Liver (tissue), 9 donors: ENCODE results near the gene CCP110. TPM values are rescaled to one million over a fixed set of nuclear protein-coding genes. Genes with fewer than 3 reads are reported as not detected.

ENCODE experiments used
- DNase-seq: peaks from one replicate; pipeline ENCODE4 v3.0.0-alpha.2; 2017; ENCODE audit warnings: low spot score
- H3K27ac ChIP-seq, 2 donors: one replicate each; pipeline ENCODE4 v1.7.0; 2013; ENCODE audit warnings: inconsistent platforms in 2 of 2, low read length in 2 of 2, control low read depth in 1 of 2, low read depth in 1 of 2, mild to moderate bottlenecking in 1 of 2
- H3K27me3 ChIP-seq, 4 donors: one replicate each; pipeline versions ENCODE4 v1.6.1 to v1.7.0; 2013; ENCODE audit warnings: low read length in 3 of 4, inconsistent platforms in 1 of 4, mild to moderate bottlenecking in 1 of 4, moderate library complexity in 1 of 4; ENCODE audit not compliant: control insufficient read depth in 4 of 4, insufficient read depth in 4 of 4
- H3K36me3 ChIP-seq, 4 donors: one replicate each; pipeline versions ENCODE4 v1.6.1 to v1.7.0; 2013; ENCODE audit warnings: low read length in 3 of 4, mild to moderate bottlenecking in 3 of 4, low read depth in 1 of 4, moderate library complexity in 1 of 4; ENCODE audit not compliant: control insufficient read depth in 4 of 4, insufficient read depth in 3 of 4
- H3K4me1 ChIP-seq, 4 donors: one replicate each; pipeline versions ENCODE4 v1.6.1 to v1.7.0; 2013; ENCODE audit warnings: low read length in 3 of 4, mild to moderate bottlenecking in 3 of 4, moderate library complexity in 1 of 4; ENCODE audit not compliant: control insufficient read depth in 4 of 4, insufficient read depth in 4 of 4
- H3K4me3 ChIP-seq, 3 donors: one replicate each; pipeline versions ENCODE4 v1.6.1 to v1.7.0; 2013; ENCODE audit warnings: low read length in 3 of 3, control low read depth in 1 of 3, low read depth in 1 of 3, mild to moderate bottlenecking in 1 of 3
- H3K9ac ChIP-seq, 2 donors: one replicate each; pipeline ENCODE4 v1.7.0; 2013; ENCODE audit warnings: low read length in 2 of 2, mild to moderate bottlenecking in 2 of 2, moderate library complexity in 2 of 2, control low read depth in 1 of 2, low read depth in 1 of 2
- H3K9me3 ChIP-seq, 4 donors: one replicate each; pipeline versions ENCODE4 v1.6.1 to v1.7.0; 2013; ENCODE audit warnings: low read length in 3 of 4; ENCODE audit not compliant: control insufficient read depth in 4 of 4
- ATF3 ChIP-seq: IDR thresholded peaks from 2 replicates; pipeline ENCODE4 v1.6.1; 2016; ENCODE audit warnings: antibody characterized with exemption
- EGR1 ChIP-seq, 2 donors: IDR thresholded peaks; 2 replicates each; pipeline ENCODE4 v1.6.1; 2016 to 2018; ENCODE audit warnings: antibody characterized with exemption in 2 of 2, low read depth in 2 of 2
- FOXA1 ChIP-seq: IDR thresholded peaks from 2 replicates; pipeline ENCODE4 v1.6.1; 2016; ENCODE audit warnings: antibody characterized with exemption
- GABPA ChIP-seq, 2 donors: IDR thresholded peaks in 1 of 2; conservative IDR thresholded peaks in 1 of 2; 2 replicates each; pipeline ENCODE4 v1.6.1; 2016; ENCODE audit warnings: antibody characterized with exemption in 2 of 2, mild to moderate bottlenecking in 1 of 2, moderate library complexity in 1 of 2
- HNF4A ChIP-seq, 2 donors: conservative IDR thresholded peaks; 2 replicates each; pipeline ENCODE4 v1.6.1; 2016; ENCODE audit warnings: antibody characterized with exemption in 2 of 2, mild to moderate bottlenecking in 2 of 2
- HNF4G ChIP-seq: IDR thresholded peaks from 2 replicates; pipeline ENCODE4 v1.6.1; 2016; ENCODE audit warnings: antibody characterized with exemption
- NR2F2 ChIP-seq: IDR thresholded peaks from 2 replicates; pipeline ENCODE4 v1.6.1; 2016; ENCODE audit warnings: antibody characterized with exemption
- RAD21 ChIP-seq, 2 donors: IDR thresholded peaks; 2 replicates each; pipeline ENCODE4 v1.6.1; 2016; ENCODE audit warnings: antibody characterized with exemption in 2 of 2, mild to moderate bottlenecking in 2 of 2
- REST ChIP-seq: IDR thresholded peaks from 2 replicates; pipeline ENCODE4 v1.6.1; 2016; ENCODE audit warnings: antibody characterized with exemption, mild to moderate bottlenecking
- RXRA ChIP-seq, 2 donors: IDR thresholded peaks; 2 replicates each; pipeline ENCODE4 v1.6.1; 2017 to 2018; ENCODE audit warnings: antibody characterized with exemption in 2 of 2, mild to moderate bottlenecking in 1 of 2
- TAF1 ChIP-seq: conservative IDR thresholded peaks from 2 replicates; pipeline ENCODE4 v1.6.1; 2016; ENCODE audit warnings: antibody characterized with exemption, mild to moderate bottlenecking
- YY1 ChIP-seq: IDR thresholded peaks from 2 replicates; pipeline ENCODE4 v1.6.1; 2016; ENCODE audit warnings: antibody characterized with exemption, mild to moderate bottlenecking
- WGBS: extraction: QIAGEN DNeasy Blood & Tissue Kit; methylation state at CpG from one replicate; pipeline ENCODE4 v1.1.7; 2013; 5-methylcytosine and 5-hydroxymethylcytosine counted together
- polyA plus RNA-seq, 2 donors: library from polyadenylated mRNA; stranded (reverse) in 1 of 2; unstranded in 1 of 2; fragments of 200-250 nt in 1 of 2; fragments of >200 nt in 1 of 2; fragmentation: Nextera tagmentation in 1 of 2; extraction: Ambion mirVana in 1 of 2; gene quantifications; one replicate each; pipeline versions ENCODE4 v1.2.1 to v1.2.3, GENCODE V29; 2013 to 2015
- total RNA-seq, 2 donors: library from RNA; depleted of rRNA; stranded (reverse); fragments of >200 nt; gene quantifications; one replicate each; pipeline ENCODE4 v1.2.3, GENCODE V29; 2014
- TF ChIP-seq, protein P1 (sequence below): fragments of 150-350 bp; IDR thresholded peaks from 2 replicates; pipeline ENCODE4 v1.5.1; 2017; ENCODE audit warnings: improper control_type of control experiment, low read depth, low read length; ENCODE audit not compliant: missing input control
- TF ChIP-seq, protein P2 (sequence below): IDR thresholded peaks from 2 replicates; pipeline ENCODE4 v1.6.1; 2016; ENCODE audit warnings: antibody characterized with exemption
- donor health status: healthy.
- donor health status: healthy.
- donor health status: healthy.
- donor health status: healthy.
- donor health status: healthy.

Gene CCP110
- total and polyA plus RNA-seq, 4 donors, result 1.8 to 25.0 (median 5.5) TPM

- no peak for DNase-seq
- Histone ChIP-seq H3K36me3 (peaks cover 0 to 12% (median 4%) of the 10 kb centered on the region in 4 donors), H3K4me3 (no peak overlapping the region), H3K9me3 (no peaks in the 10 kb centered on the region), H3K9ac (no peak overlapping the region), H3K27ac (no peak overlapping the region), H3K4me1 (peaks cover 0 to 20% (median 13%) of the 10 kb centered on the region in 4 donors), H3K27me3 (no peaks in the 10 kb centered on the region)
- no peak for TF ChIP-seq EGR1 (IDR thresholded peaks at IDR 0.05; ENCODE audit: low read depth in 2 of 2)
- 87% methylated on average over 2 of the region's 2 CpGs for WGBS
Observed at GRCh38 chr16:19518388-19518787, 5.4 kb upstream of the CCP110 start.

DNA sequence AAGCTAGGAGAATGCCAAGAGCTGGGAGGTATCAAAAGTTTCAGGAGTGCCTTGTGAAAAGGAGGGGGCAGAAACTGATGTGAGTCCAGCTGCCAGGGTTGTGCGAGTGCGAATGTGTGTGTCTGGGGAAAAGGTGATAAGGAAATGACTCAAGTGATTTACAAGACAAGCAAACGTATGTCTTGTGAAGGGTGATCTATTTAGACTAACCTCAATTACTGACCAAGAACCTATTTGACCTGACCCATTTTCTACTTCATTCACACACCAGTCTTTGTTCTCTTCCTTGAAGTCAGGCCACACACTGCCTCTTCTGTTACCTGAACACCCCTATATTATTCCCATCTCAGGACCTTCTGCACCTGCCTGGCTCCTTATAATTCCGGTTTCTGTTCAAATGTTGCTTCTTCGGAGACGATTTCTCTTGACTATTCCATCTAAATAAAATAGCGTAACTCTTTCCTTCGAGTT is 2.8 kb upstream of the CCP110 start:
- peak; percentile 55 for DNase-seq
- no peak for TF ChIP-seq RXRA (IDR thresholded peaks at IDR 0.05)
- no peak for TF ChIP-seq YY1
- no peak for TF ChIP-seq REST
- TF ChIP-seq HNF4A (conservative IDR thresholded peaks at IDR 0.05), result no peak
- TF ChIP-seq, protein P1, sequence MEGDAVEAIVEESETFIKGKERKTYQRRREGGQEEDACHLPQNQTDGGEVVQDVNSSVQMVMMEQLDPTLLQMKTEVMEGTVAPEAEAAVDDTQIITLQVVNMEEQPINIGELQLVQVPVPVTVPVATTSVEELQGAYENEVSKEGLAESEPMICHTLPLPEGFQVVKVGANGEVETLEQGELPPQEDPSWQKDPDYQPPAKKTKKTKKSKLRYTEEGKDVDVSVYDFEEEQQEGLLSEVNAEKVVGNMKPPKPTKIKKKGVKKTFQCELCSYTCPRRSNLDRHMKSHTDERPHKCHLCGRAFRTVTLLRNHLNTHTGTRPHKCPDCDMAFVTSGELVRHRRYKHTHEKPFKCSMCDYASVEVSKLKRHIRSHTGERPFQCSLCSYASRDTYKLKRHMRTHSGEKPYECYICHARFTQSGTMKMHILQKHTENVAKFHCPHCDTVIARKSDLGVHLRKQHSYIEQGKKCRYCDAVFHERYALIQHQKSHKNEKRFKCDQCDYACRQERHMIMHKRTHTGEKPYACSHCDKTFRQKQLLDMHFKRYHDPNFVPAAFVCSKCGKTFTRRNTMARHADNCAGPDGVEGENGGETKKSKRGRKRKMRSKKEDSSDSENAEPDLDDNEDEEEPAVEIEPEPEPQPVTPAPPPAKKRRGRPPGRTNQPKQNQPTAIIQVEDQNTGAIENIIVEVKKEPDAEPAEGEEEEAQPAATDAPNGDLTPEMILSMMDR, result no peak
- TF ChIP-seq HNF4G, result no peak
- TF ChIP-seq GABPA (IDR thresholded peaks at IDR 0.05 in 1 of 2, conservative IDR thresholded peaks at IDR 0.05 in 1 of 2), result no peak
- no peak for TF ChIP-seq NR2F2
- H3K27me3 ChIP-seq, result no peaks in the 10 kb centered on the region
- peak overlapping the region in 1 of 2 donors; percentile 85 for H3K27ac ChIP-seq
- peaks cover 0 to 20% (median 17%) of the 10 kb centered on the region in 4 donors for H3K4me1 ChIP-seq
- H3K9ac ChIP-seq, result peak overlapping the region in 1 of 2 donors; percentile 84
- no peaks in the 10 kb centered on the region for H3K9me3 ChIP-seq
- peak overlapping the region; percentile 70 to 88 (median 83) for H3K4me3 ChIP-seq
- H3K36me3 ChIP-seq, result peaks cover 0 to 6% (median 4%) of the 10 kb centered on the region in 4 donors
- WGBS, result 30% methylated on average over 8 of the region's 8 CpGs

GRCh38 chr16:19521471-19522396 is 2.0 kb upstream of the CCP110 start, which contains the start of gene GDE1:
TSS of gene GDE1 (minus strand) at chr16:19522098. CDS start at chr16:19521964, 134 bp downstream.
- peaks cover 0 to 20% (median 17%) of the 10 kb centered on the region in 4 donors for H3K4me1 ChIP-seq
- WGBS, result under 1% methylated on average over 62 of the region's 62 CpGs
- H3K9ac ChIP-seq, result peak within 1 kb of the TSS; percentile 58 to 84
- DNase-seq, result peak; percentile 96
- H3K9me3 ChIP-seq, result no peaks in the 10 kb centered on the region
- no peaks in the 10 kb centered on the region for H3K27me3 ChIP-seq
- peak within 1 kb of the TSS; percentile 70 to 88 (median 83) for H3K4me3 ChIP-seq
- H3K36me3 ChIP-seq, result peaks cover 0 to 2% (median under 1%) of the 10 kb centered on the region in 4 donors
- H3K27ac ChIP-seq, result peak within 1 kb of the TSS; percentile 61 to 85
- TF ChIP-seq ATF3 (no peak), TAF1 (no peak), FOXA1 (no peak), REST (peak; percentile 63), GABPA (IDR thresholded peaks at IDR 0.05 in 1 of 2, conservative IDR thresholded peaks at IDR 0.05 in 1 of 2) (no peak), EGR1 (IDR thresholded peaks at IDR 0.05; ENCODE audit: low read depth in 2 of 2) (peak in 1 of 2 donors; percentile 30), RAD21 (IDR thresholded peaks at IDR 0.05) (no peak)
- TF ChIP-seq, protein P2, sequence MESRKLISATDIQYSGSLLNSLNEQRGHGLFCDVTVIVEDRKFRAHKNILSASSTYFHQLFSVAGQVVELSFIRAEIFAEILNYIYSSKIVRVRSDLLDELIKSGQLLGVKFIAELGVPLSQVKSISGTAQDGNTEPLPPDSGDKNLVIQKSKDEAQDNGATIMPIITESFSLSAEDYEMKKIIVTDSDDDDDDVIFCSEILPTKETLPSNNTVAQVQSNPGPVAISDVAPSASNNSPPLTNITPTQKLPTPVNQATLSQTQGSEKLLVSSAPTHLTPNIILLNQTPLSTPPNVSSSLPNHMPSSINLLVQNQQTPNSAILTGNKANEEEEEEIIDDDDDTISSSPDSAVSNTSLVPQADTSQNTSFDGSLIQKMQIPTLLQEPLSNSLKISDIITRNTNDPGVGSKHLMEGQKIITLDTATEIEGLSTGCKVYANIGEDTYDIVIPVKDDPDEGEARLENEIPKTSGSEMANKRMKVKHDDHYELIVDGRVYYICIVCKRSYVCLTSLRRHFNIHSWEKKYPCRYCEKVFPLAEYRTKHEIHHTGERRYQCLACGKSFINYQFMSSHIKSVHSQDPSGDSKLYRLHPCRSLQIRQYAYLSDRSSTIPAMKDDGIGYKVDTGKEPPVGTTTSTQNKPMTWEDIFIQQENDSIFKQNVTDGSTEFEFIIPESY, result no peak
